Measurements from ENCODE around the gene LAMTOR3. TPM values are rescaled to one million over a fixed set of nuclear protein-coding genes. Genes with fewer than 3 reads are reported as not detected.

The LAMTOR3 gene
- total RNA-seq, 1 experiment from 2014 or later: 21.2 TPM

GRCh38 chr4:99861120-99861905 lies 32.9 kb downstream of the LAMTOR3 start:
- Mint-ChIP-seq H3K9me3 (no peaks in the 10 kb centered on the region), H3K4me3 (no peak overlapping the region), H3K4me1 (peaks cover 7% of the 10 kb centered on the region), H3K27ac (no peak overlapping the region), H3K27me3 (ENCODE audit: low read depth) (no peaks in the 10 kb centered on the region), H3K36me3 (no peaks in the 10 kb centered on the region)
- ATAC-seq (no peak), DNase-seq (ENCODE audit: low spot score) (no peak)
- ChIA-PET CTCF (no interaction called here), POLR2A (no interaction called here)
- TF ChIP-seq ZMAT4 (CRISPR knock-in tag; IDR thresholded peaks at IDR 0.05) (no peak), CDX4 (CRISPR knock-in tag; IDR thresholded peaks at IDR 0.05; ENCODE audit: borderline replicate concordance) (no peak), ZNF512 (CRISPR knock-in tag; IDR thresholded peaks at IDR 0.05; ENCODE audit: borderline replicate concordance) (no peak), ARID4B (CRISPR knock-in tag; IDR thresholded peaks at IDR 0.05; ENCODE audit: borderline replicate concordance) (no peak), IRF2 (CRISPR knock-in tag; IDR thresholded peaks at IDR 0.05; ENCODE audit: borderline replicate concordance, low read depth) (no peak), E2F4 (CRISPR knock-in tag; IDR thresholded peaks at IDR 0.05; ENCODE audit: borderline replicate concordance, low read depth) (no peak)

GRCh38 chr4:99860521-99860920 lies 33.7 kb downstream of the LAMTOR3 start:
- Mint-ChIP-seq H3K36me3 (no peaks in the 10 kb centered on the region), H3K9me3 (no peaks in the 10 kb centered on the region), H3K4me3 (no peak overlapping the region), H3K4me1 (peaks cover 11% of the 10 kb centered on the region), H3K27ac (no peak overlapping the region), H3K27me3 (ENCODE audit: low read depth) (no peaks in the 10 kb centered on the region)
- no peak for DNase-seq (ENCODE audit: low spot score)
- ATAC-seq: no peak
- ChIA-PET CTCF (no interaction called here), POLR2A (no interaction called here)
- no peak for TF ChIP-seq ESRRA (CRISPR knock-in tag; IDR thresholded peaks at IDR 0.05; ENCODE audit: borderline replicate concordance)
- no peak for TF ChIP-seq OVOL2 (CRISPR knock-in tag; IDR thresholded peaks at IDR 0.05; ENCODE audit: borderline replicate concordance)
- TF ChIP-seq TEAD4 (CRISPR knock-in tag; IDR thresholded peaks at IDR 0.05): no peak
- no peak for TF ChIP-seq ERG (CRISPR knock-in tag; IDR thresholded peaks at IDR 0.05)
- no peak for TF ChIP-seq ZNF317 (CRISPR knock-in tag; IDR thresholded peaks at IDR 0.05; ENCODE audit: borderline replicate concordance, low read depth)
- TF ChIP-seq ZNF232 (CRISPR knock-in tag; IDR thresholded peaks at IDR 0.05): no peak
- no peak for TF ChIP-seq MLX (CRISPR knock-in tag; IDR thresholded peaks at IDR 0.05)
- TF ChIP-seq ZNF416 (CRISPR knock-in tag; IDR thresholded peaks at IDR 0.05): no peak
